ENCODE data around the gene HOOK1. TPM values are rescaled to one million over a fixed set of nuclear protein-coding genes. Genes with fewer than 3 reads are reported as not detected.

HOOK1 gene
- total and polyA plus RNA-seq, 2 experiments from 2014 or later, result 27.4 to 27.6 TPM

- no peak for TF ChIP-seq ZNF114 (CRISPR knock-in tag; IDR thresholded peaks at IDR 0.05)
- no peak for TF ChIP-seq EZH2phosphoT487 (IDR thresholded peaks at IDR 0.05; ENCODE audit: unreplicated experiment)
- no peak for TF ChIP-seq EZH2 (IDR thresholded peaks at IDR 0.05; ENCODE audit: low read depth, unreplicated experiment)
Observed at GRCh38 chr1:59879996-59880505, 65.3 kb downstream of the HOOK1 start (continued).

GRCh38 chr1:59880735-59881134, 66.0 kb downstream of the HOOK1 start:
- no peaks in the 10 kb centered on the region for H3K9me2 ChIP-seq (ENCODE audit: insufficient read depth)
- TF ChIP-seq ETS1 (IDR thresholded peaks at IDR 0.05) (no peak), ZNF331 (CRISPR knock-in tag; IDR thresholded peaks at IDR 0.05; ENCODE audit: low read depth) (no peak), CTCF (conservative IDR thresholded peaks at IDR 0.05; ENCODE audit: low read depth in 2 of 2) (no peak), ZNF114 (CRISPR knock-in tag; IDR thresholded peaks at IDR 0.05) (no peak), ZNF462 (CRISPR knock-in tag; IDR thresholded peaks at IDR 0.05) (no peak), NANOG (IDR thresholded peaks at IDR 0.05; ENCODE audit: borderline replicate concordance) (no peak), STAT1 (IDR thresholded peaks at IDR 0.05; ENCODE audit: unreplicated experiment) (no peak), EZH2 (IDR thresholded peaks at IDR 0.05; ENCODE audit: low read depth, unreplicated experiment) (no peak), CREB1 (CRISPR knock-in tag; IDR thresholded peaks at IDR 0.05; ENCODE audit: low read depth) (no peak), EZH2phosphoT487 (IDR thresholded peaks at IDR 0.05; ENCODE audit: unreplicated experiment) (no peak), POLR2AphosphoS5 (IDR thresholded peaks at IDR 0.05; ENCODE audit: low read depth) (no peak), JUNB (IDR thresholded peaks at IDR 0.05; ENCODE audit: unreplicated experiment) (no peak), REST (IDR thresholded peaks at IDR 0.05; ENCODE audit: unreplicated experiment) (no peak)
- H3K27me3 ChIP-seq (ENCODE audit: insufficient read depth), result no peaks in the 10 kb centered on the region
- H3F3A ChIP-seq (replicated peaks; ENCODE audit: low read depth), result no peaks in the 10 kb centered on the region
- no peaks in the 10 kb centered on the region for H3K79me2 ChIP-seq (replicated peaks; ENCODE audit: insufficient read depth)
- no peak overlapping the region for H3K4me2 ChIP-seq
- Mint-ChIP-seq H3K9me3 (no peaks in the 10 kb centered on the region), H3K36me3 (ENCODE audit: low read depth) (no peaks in the 10 kb centered on the region), H3K27ac (no peak overlapping the region), H3K4me3 (no peak overlapping the region), H3K4me1 (peaks cover 5% of the 10 kb centered on the region; the same call in 1 of the 3 replicates), H3K27me3 (ENCODE audit: insufficient read depth, low read depth, poor library complexity) (peaks cover 5% of the 10 kb centered on the region)
- no peaks in the 10 kb centered on the region for H3K4me1 ChIP-seq (ENCODE audit: insufficient read depth)
- no peak overlapping the region for H2AFZ ChIP-seq
- H3K4me3 ChIP-seq, result no peak overlapping the region
- H3K27ac ChIP-seq (ENCODE audit: low read depth), result no peak overlapping the region
- no peaks in the 10 kb centered on the region for H3K36me3 ChIP-seq (ENCODE audit: insufficient read depth)
- DNase-seq (ENCODE audit: low spot score), result no peak
- ATAC-seq, result no peak
- H4K20me1 ChIP-seq (replicated peaks; ENCODE audit: insufficient read depth), result no peaks in the 10 kb centered on the region

Measured in GM23338 (cell line).